GM12873 (cell line): ENCODE results near the gene PRXL2A.

Experiments
- TF ChIP-seq, protein P1 (sequence below): IDR thresholded peaks from 2 replicates; pipeline ENCODE4 v1.5.1; 2012; ENCODE audit warnings: low read depth, mild to moderate bottlenecking, moderate library complexity, low read length, control low read depth; ENCODE audit not compliant: insufficient read depth; ENCODE audit errors: missing control alignments

PRXL2A gene

DNA sequence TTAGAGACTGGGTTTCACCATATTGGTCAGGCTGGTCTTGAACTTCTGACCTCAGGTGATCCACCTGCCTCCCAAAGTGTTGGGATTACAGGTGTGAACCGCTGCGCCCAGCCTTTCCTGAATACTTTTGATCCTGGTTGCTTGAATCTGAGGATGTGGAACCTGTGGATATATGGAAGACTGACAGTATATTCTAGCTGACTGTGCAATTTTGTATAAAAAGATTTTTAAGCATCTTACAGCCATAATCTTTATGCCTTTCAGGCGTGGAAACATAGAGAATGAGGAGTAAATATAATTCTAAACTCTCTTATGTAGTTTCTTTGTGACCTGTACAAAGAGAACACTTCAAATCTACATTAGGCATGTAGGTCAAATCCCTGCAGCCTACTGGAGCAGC is 61.9 kb downstream of the PRXL2A start:
- TF ChIP-seq, protein P1, sequence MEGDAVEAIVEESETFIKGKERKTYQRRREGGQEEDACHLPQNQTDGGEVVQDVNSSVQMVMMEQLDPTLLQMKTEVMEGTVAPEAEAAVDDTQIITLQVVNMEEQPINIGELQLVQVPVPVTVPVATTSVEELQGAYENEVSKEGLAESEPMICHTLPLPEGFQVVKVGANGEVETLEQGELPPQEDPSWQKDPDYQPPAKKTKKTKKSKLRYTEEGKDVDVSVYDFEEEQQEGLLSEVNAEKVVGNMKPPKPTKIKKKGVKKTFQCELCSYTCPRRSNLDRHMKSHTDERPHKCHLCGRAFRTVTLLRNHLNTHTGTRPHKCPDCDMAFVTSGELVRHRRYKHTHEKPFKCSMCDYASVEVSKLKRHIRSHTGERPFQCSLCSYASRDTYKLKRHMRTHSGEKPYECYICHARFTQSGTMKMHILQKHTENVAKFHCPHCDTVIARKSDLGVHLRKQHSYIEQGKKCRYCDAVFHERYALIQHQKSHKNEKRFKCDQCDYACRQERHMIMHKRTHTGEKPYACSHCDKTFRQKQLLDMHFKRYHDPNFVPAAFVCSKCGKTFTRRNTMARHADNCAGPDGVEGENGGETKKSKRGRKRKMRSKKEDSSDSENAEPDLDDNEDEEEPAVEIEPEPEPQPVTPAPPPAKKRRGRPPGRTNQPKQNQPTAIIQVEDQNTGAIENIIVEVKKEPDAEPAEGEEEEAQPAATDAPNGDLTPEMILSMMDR: no peak

DNA sequence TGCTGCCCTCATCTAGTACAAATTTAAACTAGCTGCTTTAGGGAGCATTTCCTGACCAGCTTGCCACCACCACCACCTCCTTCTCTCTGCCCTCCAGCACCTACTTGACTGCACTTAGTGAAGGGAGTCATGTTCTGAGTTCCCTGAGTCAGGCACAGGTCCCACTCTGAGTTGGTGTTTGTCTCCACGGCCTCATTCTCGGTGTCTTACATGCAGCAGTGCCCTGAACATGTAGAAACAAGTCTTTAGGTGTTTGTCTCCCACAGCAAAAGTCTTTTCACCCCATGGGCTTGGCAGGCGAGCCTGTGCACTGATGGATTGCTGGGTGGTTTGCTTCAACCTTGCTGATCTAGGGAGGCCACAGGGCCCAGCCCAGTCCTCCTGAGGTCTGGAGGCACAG is 62.6 kb downstream of the PRXL2A start:
- TF ChIP-seq, protein P1: no peak

DNA sequence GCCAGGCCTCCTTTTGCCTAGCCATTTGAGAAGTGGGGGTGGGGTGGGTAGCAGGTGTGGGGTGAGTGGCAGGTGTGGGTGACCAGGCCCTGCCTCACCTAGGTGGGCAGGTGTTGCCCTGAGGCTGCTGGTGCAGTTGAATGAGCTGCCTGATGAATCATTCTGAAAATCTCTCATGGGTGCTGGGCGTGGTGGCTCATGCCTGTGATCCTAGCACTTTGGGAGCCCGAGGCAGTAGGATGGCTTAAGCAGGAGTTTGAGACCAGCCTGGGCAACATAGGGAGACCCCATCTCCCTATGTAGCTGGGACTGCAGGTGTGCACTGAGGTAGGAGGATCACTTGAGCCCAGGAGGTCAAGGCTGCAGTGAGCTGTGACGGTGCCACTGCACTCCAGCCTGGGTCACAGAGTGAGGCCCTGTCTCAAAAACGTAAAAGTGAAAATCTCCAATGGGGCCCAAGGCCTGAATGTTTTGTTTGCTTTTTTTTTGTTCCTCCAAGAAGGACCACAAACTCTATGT is 63.4 kb downstream of the PRXL2A start:
- TF ChIP-seq, protein P1: no peak

DNA sequence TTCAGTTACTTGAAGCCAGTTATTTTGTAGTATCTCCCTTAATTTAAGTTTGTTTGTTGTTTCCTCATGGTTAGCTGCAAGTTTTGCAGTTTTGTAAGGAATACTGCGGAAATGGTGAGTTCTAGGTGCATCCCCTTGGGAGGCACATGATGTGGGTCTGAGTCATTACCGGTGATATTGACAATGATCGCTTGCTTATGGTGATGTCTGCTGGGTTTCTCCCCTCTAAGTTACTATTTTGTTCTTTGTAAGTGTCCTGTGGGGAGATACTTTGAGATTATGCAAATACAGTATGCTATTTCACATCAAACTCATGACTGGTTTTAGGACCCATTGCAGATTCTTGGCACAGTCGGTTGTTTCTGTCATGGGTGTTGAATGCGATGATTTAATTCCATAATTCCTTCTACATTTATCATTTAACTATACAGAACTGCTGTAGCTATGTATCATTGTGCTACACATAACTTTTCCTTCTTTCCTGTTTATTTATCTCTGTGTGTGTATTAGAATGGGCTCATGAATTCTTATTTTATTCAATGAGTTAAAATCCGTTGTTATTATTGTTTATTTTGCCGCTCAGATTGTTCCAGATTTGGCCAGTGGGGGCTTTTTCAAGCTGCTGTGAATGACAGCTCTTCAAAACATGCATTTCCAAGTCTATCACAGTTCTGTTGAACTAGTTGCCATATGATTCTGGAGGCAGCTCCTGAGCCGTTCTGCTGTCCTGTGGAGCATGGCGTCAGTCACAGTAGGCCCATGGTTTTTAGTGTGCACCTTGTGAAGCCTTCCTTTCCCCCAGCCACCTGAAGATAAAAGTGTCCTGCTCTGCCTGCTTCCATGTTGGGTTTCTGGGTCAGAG is 64.1 kb downstream of the PRXL2A start:
- TF ChIP-seq, protein P1: peak; percentile 12

DNA sequence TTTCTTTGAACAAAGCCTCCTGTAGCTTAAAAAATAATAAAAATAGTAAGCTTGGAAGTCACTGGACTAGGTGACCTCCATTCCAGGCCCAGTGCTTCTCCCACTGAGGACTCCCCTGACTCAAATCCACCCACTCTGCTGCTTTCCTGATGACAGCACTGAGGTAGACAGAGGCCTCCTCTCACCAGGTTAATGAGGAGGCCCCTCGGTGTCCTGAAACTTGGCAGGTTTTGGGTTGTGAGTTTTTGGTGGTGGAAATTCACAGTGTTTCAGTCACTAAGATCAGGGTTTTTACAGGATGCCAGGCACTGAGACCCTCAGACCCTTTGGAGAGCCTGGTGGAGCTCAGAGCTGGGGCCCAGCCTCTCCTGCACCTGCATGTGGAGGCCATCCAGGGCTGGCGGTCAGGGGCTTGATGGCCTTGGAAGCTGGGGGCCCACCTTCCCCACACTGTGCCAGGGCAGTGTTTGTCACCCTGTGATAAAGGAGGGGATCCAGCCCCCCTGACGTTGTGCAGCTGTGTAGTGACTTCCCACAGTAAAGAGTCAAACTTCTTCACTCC is 64.8 kb downstream of the PRXL2A start:
- TF ChIP-seq, protein P1: no peak

DNA sequence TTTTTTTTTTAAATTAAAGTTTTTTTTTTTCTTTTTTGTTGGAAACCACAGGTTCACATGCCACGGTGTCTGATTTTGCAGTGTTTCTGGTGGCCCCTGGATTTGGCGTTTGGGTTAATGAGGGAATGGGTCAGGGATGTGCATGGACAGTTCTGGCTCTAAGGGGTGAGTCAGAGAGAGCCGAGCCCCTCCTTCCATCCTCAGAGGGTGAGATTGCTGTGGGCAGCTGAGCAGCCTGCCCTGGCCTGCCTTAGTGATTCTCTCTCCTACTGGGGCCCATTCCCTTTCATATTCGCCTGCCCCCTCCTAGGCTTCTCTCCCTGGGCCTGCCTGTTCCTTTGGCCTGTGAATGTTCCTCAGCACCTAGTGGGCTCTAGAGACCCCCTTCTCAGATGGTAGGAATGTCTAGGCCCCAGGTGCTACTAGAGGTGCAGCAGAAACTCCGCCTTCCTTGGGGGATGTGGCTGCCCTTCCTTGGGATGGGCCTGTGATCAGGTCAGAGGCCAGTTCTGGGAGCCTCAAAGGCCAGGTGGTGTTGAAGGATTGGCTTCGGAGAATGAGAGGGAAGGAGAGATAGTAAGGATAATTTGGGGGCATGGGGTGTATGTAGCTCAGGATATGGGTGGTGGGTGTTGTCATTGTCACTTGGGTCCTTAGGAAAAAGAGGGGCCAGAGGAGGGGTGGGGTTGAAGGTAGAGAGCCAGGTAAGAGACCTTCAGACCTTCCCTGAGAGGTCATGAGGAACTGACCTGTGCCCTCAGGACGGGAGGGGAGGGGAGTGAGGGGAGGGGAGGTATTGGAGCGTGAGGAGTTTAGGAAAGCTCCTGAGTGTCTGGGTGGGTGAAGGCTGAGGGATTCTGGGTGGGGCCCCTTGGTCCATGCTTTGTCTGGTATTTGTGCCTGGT is 65.6 kb downstream of the PRXL2A start:
- TF ChIP-seq, protein P1: no peak

DNA sequence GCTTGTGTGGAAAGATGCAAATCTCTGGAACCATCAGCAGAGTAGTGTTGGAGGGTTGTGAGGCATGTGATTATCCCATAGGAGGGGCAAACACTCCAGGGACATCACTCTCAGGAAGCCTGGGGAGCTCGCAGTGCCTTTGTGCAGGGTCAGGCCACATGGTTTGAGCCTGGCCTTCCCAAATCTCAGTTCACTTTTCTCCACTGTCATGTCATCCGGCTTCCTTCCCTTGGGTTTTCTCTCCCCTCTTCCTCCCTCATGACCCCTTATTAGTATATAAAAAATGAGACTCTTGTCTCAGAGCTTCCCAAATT is 66.2 kb downstream of the PRXL2A start:
- TF ChIP-seq, protein P1: no peak
